A673 (cell line): ENCODE results near the gene PRDM16. TPM values are rescaled to one million over a fixed set of nuclear protein-coding genes. Genes with fewer than 3 reads are reported as not detected.

ENCODE experiments used
- BruUV-seq: library from RNA; stranded (reverse); fragments of 400-500 nt; replicated peaks from 2 replicates; lab custom pipeline; 2021; lab: Mats Ljungman, UMichigan
- CTCF ChIA-PET: fragments of 300-600 bp; sonication (Branson Sonifier 250); formaldehyde crosslinking; loops from one replicate; lab custom pipeline; 2022; ENCODE audit warnings: antibody characterized with exemption; lab: Charles Lee
- POLR2A ChIA-PET: fragments of 300-600 bp; sonication (Branson Sonifier 250); formaldehyde crosslinking; loops from one replicate; lab custom pipeline; 2022; ENCODE audit warnings: antibody characterized with exemption; ENCODE audit not compliant: low non-redundant PET; lab: Charles Lee
- DNase-seq: peaks from one replicate; pipeline ENCODE4 v3.0.0-alpha.2; 2015; ENCODE audit warnings: low spot score
- H3K27ac ChIP-seq: fragments of 200-600 bp; sonication (generic); 2 replicates; pipeline ENCODE4 v1.5.1; 2016; ENCODE audit warnings: mixed run types, low read depth, mild to moderate bottlenecking, mixed read lengths, antibody characterized with exemption, low read length; ENCODE audit not compliant: poor library complexity, severe bottlenecking
- H3K27me3 ChIP-seq: fragments of 200-600 bp; sonication (generic); replicated peaks from 2 replicates; pipeline ENCODE4 v1.6.1; 2017; ENCODE audit warnings: mixed run types, low read depth, mild to moderate bottlenecking, mixed read lengths, antibody characterized with exemption, low read length; ENCODE audit not compliant: insufficient read depth, poor library complexity
- H3K36me3 ChIP-seq: fragments of 200-600 bp; sonication (generic); 2 replicates; pipeline ENCODE4 v1.6.1; 2016; ENCODE audit warnings: mixed run types, mild to moderate bottlenecking, mixed read lengths, antibody characterized with exemption, low read length; ENCODE audit not compliant: insufficient read depth, poor library complexity, severe bottlenecking
- H3K4me1 ChIP-seq: fragments of 200-600 bp; sonication (generic); 2 replicates; pipeline ENCODE4 v1.6.1; 2017; ENCODE audit warnings: mixed run types, mild to moderate bottlenecking, mixed read lengths, antibody characterized with exemption, low read length; ENCODE audit not compliant: insufficient read depth, poor library complexity, severe bottlenecking
- H3K4me3 ChIP-seq: fragments of 200-600 bp; sonication (generic); 2 replicates; pipeline ENCODE4 v1.5.1; 2016; ENCODE audit warnings: low read depth, mixed run types, mild to moderate bottlenecking, mixed read lengths, low read length; ENCODE audit not compliant: poor library complexity, severe bottlenecking
- H3K9me3 ChIP-seq: fragments of 200-600 bp; sonication (generic); 2 replicates; pipeline ENCODE4 v1.6.1; 2016; ENCODE audit warnings: mixed run types, low read depth, mild to moderate bottlenecking, mixed read lengths, antibody characterized with exemption, low read length; ENCODE audit not compliant: poor library complexity, severe bottlenecking
- EZH2 ChIP-seq: fragments of 200-600 bp; sonication (generic); IDR thresholded peaks from 2 replicates; pipeline ENCODE4 v1.6.1; 2017; ENCODE audit warnings: borderline replicate concordance, low read depth, mild to moderate bottlenecking, mixed read lengths, antibody characterized with exemption, low read length; ENCODE audit not compliant: poor library complexity, severe bottlenecking
- intact Hi-C: fragments of 100-400 bp; cut with micrococcal nuclease; formaldehyde crosslinking; loops from one replicate; pipeline ENCODE4 v1.10.0; 2022; ENCODE audit not compliant: unreplicated experiment
- total RNA-seq: library from RNA; stranded (reverse); gene quantifications from 2 replicates; pipeline ENCODE4 v1.2.3, GENCODE V29; 2021
- TF ChIP-seq, protein P1 (sequence below): fragments of 300-800, 200-600 bp; sonication (generic); conservative IDR thresholded peaks from 2 replicates; pipeline ENCODE4 v1.5.1; 2017; ENCODE audit warnings: low read depth, mild to moderate bottlenecking, antibody characterized with exemption, low read length, moderate library complexity, mixed read lengths

Gene PRDM16
- total RNA-seq, 1 experiment from 2014 or later, result 0.49 TPM

DNA sequence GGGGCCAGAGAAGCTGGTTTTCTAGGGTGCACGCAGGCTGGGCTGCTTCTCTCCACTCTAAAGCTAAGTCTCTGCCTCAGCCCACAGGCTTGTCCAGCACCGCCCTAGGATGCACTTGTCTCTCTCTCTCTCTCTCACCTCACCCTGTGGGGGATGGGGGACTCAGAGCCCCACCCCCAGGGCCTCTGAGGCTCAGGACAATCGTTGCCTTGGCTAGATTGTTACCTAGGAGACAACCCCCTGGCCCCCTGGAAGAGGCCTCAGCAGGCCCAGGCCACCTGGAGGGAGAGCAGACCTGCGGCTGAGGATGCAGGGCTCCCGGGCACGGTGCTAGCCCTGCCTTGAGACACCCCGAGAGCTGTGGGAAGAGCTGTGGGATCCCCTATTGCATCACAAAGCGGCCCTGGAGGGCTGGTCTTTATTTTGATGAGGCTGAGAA lies 47.8 kb upstream of the PRDM16 start, which contains the start of gene ACTRT2:
Gene ACTRT2 (plus strand): TSS at position 235 of the 439 bp plus-strand sequence. CDS start 220 bp downstream, outside the sequence.
- intact Hi-C loops, result no loop called here
- Histone ChIP-seq H3K27ac (no peak within 1 kb of the TSS), H3K4me1 (no peaks in the 10 kb centered on the region), H3K9me3 (no peaks in the 10 kb centered on the region), H3K4me3 (no peak within 1 kb of the TSS), H3K36me3 (no peaks in the 10 kb centered on the region), H3K27me3 (peaks cover 4% of the 10 kb centered on the region)
- no peak for TF ChIP-seq EZH2
- TF ChIP-seq, protein P1, sequence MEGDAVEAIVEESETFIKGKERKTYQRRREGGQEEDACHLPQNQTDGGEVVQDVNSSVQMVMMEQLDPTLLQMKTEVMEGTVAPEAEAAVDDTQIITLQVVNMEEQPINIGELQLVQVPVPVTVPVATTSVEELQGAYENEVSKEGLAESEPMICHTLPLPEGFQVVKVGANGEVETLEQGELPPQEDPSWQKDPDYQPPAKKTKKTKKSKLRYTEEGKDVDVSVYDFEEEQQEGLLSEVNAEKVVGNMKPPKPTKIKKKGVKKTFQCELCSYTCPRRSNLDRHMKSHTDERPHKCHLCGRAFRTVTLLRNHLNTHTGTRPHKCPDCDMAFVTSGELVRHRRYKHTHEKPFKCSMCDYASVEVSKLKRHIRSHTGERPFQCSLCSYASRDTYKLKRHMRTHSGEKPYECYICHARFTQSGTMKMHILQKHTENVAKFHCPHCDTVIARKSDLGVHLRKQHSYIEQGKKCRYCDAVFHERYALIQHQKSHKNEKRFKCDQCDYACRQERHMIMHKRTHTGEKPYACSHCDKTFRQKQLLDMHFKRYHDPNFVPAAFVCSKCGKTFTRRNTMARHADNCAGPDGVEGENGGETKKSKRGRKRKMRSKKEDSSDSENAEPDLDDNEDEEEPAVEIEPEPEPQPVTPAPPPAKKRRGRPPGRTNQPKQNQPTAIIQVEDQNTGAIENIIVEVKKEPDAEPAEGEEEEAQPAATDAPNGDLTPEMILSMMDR, result no peak
- ChIA-PET POLR2A (no interaction called here), CTCF (no interaction called here)
- BruUV-seq, result no TSS peak
- no peak for DNase-seq

DNA sequence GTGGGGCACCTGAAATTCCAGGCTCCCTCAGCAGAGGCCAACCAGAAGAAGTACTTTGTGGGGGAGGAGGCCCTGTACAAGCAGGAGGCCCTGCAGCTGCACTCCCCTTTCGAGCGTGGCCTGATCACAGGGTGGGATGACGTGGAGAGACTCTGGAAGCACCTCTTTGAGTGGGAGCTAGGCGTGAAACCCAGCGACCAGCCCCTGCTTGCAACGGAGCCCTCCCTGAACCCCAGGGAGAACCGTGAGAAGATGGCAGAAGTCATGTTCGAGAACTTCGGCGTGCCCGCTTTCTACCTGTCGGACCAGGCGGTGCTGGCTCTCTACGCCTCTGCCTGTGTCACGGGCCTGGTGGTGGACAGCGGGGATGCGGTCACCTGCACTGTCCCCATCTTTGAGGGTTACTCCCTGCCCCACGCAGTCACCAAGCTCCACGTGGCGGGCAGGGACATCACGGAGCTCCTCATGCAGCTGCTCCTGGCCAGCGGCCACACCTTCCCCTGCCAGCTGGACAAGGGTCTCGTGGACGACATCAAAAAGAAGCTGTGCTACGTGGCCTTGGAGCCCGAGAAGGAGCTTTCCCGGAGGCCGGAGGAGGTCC lies 47.1 kb upstream of the PRDM16 start:
- TF ChIP-seq, protein P1, result no peak
- no peak for TF ChIP-seq EZH2
- H3K4me3 ChIP-seq, result no peak overlapping the region
- no peaks in the 10 kb centered on the region for H3K9me3 ChIP-seq
- no peak overlapping the region for H3K27ac ChIP-seq
- DNase-seq, result no peak
- no TSS peak for BruUV-seq
- ChIA-PET CTCF (no interaction called here), POLR2A (no interaction called here)
- no peaks in the 10 kb centered on the region for H3K36me3 ChIP-seq
- intact Hi-C loops, result no loop called here
- peaks cover 4% of the 10 kb centered on the region for H3K27me3 ChIP-seq
- H3K4me1 ChIP-seq, result no peaks in the 10 kb centered on the region

DNA sequence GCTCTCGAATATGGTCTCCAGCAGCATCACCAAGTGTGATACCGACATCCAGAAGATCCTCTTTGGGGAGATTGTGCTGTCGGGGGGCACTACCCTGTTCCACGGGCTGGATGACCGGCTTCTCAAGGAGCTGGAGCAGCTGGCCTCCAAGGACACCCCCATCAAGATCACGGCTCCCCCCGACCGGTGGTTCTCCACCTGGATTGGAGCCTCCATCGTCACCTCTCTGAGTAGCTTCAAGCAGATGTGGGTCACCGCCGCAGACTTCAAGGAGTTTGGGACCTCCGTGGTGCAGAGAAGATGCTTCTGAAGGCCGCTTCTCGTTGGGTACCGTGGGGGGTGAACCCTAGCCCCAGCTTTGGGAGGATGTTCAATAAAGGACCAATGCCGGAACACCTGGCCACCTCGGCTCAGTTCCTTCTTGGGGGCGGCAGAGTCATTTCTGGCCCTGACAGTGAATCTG lies 46.5 kb upstream of the PRDM16 start:
- no peak overlapping the region for H3K27ac ChIP-seq
- DNase-seq, result no peak
- no peak for TF ChIP-seq EZH2
- TF ChIP-seq, protein P1, result no peak
- ChIA-PET POLR2A (no interaction called here), CTCF (no interaction called here)
- H3K36me3 ChIP-seq, result no peaks in the 10 kb centered on the region
- peaks cover 5% of the 10 kb centered on the region for H3K27me3 ChIP-seq
- intact Hi-C loops, result no loop called here
- H3K9me3 ChIP-seq, result no peaks in the 10 kb centered on the region
- no TSS peak for BruUV-seq
- no peaks in the 10 kb centered on the region for H3K4me1 ChIP-seq
- no peak overlapping the region for H3K4me3 ChIP-seq
